Activated CD4-positive, alpha-beta T cell treated with anti-CD3 and anti-CD28 coated beads for 36 hours (primary cell): ENCODE results near the gene SARDH. TPM values are rescaled to one million over a fixed set of nuclear protein-coding genes. Genes with fewer than 3 reads are reported as not detected.
"Not testable (repeated sequence)": the region's sequence is repeated elsewhere in the genome, so short reads cannot be mapped to it uniquely, and the experiment has no call there.

Experiments used
- ATAC-seq: fragments of 200-7000 bp; cut with Tn5 transposase; one replicate; pipeline ENCODE4 v1.10.0; 2021; ENCODE audit warnings: mild to moderate bottlenecking, moderate library complexity
- CTCF ChIA-PET: fragments of 350-600 bp; sonication (Branson Sonifier 250); formaldehyde crosslinking; loops from one replicate; lab custom pipeline; 2021; ENCODE audit warnings: antibody characterized with exemption; lab: Charles Lee
- POLR2A ChIA-PET: fragments of 350-600 bp; sonication (Branson Sonifier 250); formaldehyde crosslinking; loops from one replicate; lab custom pipeline; 2021; ENCODE audit warnings: antibody characterized with exemption, inconsistent platforms; lab: Charles Lee
- DNase-seq: peaks from one replicate; pipeline ENCODE4 v3.0.0-alpha.2; 2020
- H3K27ac Mint-ChIP-seq: one replicate; pipeline ENCODE4 v1.8.0; 2021; ENCODE audit warnings: mixed read lengths
- H3K27me3 Mint-ChIP-seq: one replicate; pipeline ENCODE4 v1.8.0; 2021; ENCODE audit warnings: mixed read lengths
- H3K36me3 Mint-ChIP-seq: one replicate; pipeline ENCODE4 v1.8.0; 2021; ENCODE audit warnings: low read depth, mixed read lengths
- H3K4me1 Mint-ChIP-seq: one replicate; pipeline ENCODE4 v1.8.0; 2021; ENCODE audit warnings: mixed read lengths
- H3K4me3 Mint-ChIP-seq: one replicate; pipeline ENCODE4 v1.8.0; 2021; ENCODE audit warnings: mild to moderate bottlenecking, moderate library complexity, mixed read lengths
- H3K9me3 Mint-ChIP-seq: one replicate; pipeline ENCODE4 v1.8.0; 2021; ENCODE audit warnings: low read depth, mixed read lengths
- intact Hi-C, 2 experiments: fragments of 100-400 bp; cut with DNase I in 1 of 2; cut with micrococcal nuclease in 1 of 2; formaldehyde crosslinking; loops; one replicate each; pipeline versions ENCODE4 v1.14.2 to v1.15.1; 2022 to 2024; cut with DNase I, micrococcal nuclease
- total RNA-seq, 2 experiments: library from RNA; stranded (reverse); gene quantifications; one replicate each; pipeline ENCODE4 v1.2.3, GENCODE V29; 2021

SARDH gene
- total RNA-seq, 2 experiments from 2014 or later, result 7.8 to 8.2 TPM

DNA sequence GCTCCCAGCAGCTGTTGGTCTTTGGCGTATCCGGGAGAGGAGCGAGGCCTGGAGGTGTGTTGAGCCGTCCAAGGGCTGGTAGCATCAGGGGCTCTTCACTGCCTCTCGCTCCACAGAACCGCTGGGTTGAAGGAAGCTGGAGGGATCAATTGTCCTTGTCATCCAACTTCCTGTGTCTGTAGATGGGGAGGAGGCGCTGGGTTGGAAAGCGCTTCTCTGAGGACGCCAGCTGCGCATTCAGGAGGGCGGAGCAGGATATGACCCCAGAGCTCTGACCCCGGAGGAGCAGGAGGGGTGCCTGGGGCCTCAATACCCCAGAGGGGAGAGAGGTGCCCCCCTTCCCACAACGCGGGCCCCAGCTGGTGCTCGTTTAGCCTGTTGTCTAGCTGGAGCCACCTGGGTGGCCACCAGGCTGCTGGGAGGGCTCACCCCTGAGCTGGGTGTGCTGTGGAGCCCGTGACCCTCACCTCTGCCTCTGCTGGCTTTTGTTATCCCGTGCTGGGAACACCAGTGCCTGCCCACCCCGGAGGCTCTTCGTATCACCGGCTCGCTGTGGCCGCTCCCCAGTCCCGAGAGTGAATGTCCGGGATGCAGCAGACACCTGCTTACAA is 104.0 kb downstream of the SARDH start:
- no peaks in the 10 kb centered on the region for H3K4me1 Mint-ChIP-seq
- CTCF ChIA-PET, result interaction anchor here (0.6 kb wide), 1 partner anchor 126 kb away, joined by 3 read pairs; no protein-coding TSS in a partner anchor
- DNase-seq (no peak), ATAC-seq (no peak)
- intact Hi-C loops, result no loop called here
- H3K9me3 Mint-ChIP-seq, result no peaks in the 10 kb centered on the region
- H3K27me3 Mint-ChIP-seq, result no peaks in the 10 kb centered on the region
- no peaks in the 10 kb centered on the region for H3K36me3 Mint-ChIP-seq
- POLR2A ChIA-PET, result no interaction called here
- H3K4me3 Mint-ChIP-seq, result no peak overlapping the region
- H3K27ac Mint-ChIP-seq, result no peak overlapping the region

DNA sequence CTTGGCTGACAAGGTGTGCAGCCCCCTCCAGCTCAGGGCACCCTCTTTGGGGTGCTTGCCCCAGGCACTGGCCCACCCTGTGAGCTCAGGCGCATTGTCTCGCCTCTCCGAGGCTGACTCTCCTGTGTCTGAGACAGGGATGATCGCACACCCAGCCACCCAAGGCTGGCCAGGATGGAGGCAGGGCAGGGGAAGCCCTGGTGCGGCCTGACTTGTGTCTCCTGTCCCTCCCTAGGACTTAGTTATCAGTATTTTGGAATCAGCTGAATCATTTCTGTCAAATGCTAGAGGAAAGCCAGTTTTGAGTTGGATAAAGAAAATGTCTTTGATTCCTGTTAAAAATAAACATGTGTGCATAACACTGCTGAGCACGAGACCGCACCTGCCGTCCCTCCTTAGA is 104.5 kb downstream of the SARDH start:
- POLR2A ChIA-PET, result no interaction called here
- Mint-ChIP-seq H3K27ac (no peak overlapping the region), H3K4me1 (no peaks in the 10 kb centered on the region), H3K27me3 (no peaks in the 10 kb centered on the region), H3K36me3 (no peaks in the 10 kb centered on the region), H3K9me3 (no peaks in the 10 kb centered on the region), H3K4me3 (no peak overlapping the region)
- intact Hi-C loops, result no loop called here
- CTCF ChIA-PET, result interaction anchor here (0.6 kb wide), 1 partner anchor 126 kb away, joined by 3 read pairs; no protein-coding TSS in a partner anchor
- DNase-seq (no peak), ATAC-seq (no peak)

DNA sequence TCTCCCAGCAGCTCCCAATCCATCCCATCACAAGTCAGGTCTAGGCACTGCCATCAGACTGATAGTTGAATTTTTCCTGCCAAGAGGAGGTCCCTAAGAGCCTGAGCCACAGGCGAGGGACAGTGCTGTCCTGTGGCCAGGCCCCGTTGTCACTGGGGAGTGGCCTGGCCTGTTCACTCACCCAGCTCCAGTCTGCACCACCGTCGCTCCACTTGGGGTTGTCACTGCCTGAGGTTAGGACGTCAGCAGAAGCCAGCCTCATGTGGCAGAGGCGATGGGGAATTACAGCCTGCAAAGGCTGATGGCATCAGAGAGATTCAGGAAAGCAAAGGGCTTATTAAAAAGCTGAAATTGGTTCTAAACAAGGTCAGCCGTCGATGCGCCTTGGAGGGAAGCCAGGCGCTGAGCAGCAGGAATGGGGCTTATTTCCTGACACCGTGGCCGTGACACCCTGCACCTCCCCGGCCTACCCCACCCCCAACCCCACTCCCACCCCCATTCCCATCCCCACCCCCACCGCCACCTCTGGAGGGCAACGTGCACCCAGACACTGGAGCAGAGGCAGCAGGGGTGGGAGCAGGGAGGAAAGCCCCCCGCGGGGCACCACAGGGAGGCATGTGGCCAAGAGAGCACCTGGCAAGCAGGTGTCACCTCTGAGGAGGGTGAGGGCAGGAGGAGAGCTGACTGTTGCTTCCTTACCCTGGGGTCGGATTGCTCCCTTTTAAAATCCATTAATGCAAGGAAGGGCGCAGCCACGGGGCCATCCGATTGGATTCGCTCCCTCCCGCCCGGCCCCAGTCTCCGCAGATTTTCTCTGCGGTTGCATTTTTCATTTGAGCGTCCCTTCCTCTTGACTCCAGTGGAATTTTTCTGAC is 105.1 kb downstream of the SARDH start:
- no peak overlapping the region for H3K4me3 Mint-ChIP-seq
- DNase-seq (no peak), ATAC-seq (no peak)
- H3K4me1 Mint-ChIP-seq, result no peaks in the 10 kb centered on the region
- H3K27me3 Mint-ChIP-seq, result no peaks in the 10 kb centered on the region
- no peak overlapping the region for H3K27ac Mint-ChIP-seq
- no peaks in the 10 kb centered on the region for H3K36me3 Mint-ChIP-seq
- no peaks in the 10 kb centered on the region for H3K9me3 Mint-ChIP-seq
- intact Hi-C loops, result no loop called here
- POLR2A ChIA-PET, result no interaction called here
- CTCF ChIA-PET, result no interaction called here

DNA sequence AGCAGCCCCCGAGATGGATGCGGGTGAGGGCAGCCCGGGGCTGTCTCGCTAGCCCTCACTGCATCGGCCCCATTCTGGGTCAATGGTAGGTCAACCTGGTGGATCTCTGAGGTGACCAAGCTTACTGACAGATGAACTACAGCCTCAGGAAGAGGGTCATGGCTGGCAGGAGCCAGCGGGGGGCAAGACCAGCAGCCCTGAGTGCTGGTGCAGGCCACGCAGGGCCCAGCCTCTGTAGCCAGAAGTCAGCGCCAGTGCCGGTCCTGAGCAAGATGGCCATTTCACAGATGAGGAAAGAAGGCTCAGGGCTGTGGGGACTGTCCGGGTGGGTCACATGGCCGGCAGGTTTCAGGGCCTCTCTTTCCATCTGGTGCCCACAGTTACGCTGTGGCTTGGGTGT is 107.0 kb downstream of the SARDH start:
- intact Hi-C loops, result no loop called here
- ATAC-seq (no peak), DNase-seq (no peak)
- H3K36me3 Mint-ChIP-seq, result no peaks in the 10 kb centered on the region
- CTCF ChIA-PET, result interaction anchor here (0.6 kb wide), 1 partner anchor 11 kb away, joined by 3 read pairs; no protein-coding TSS in a partner anchor
- no peaks in the 10 kb centered on the region for H3K27me3 Mint-ChIP-seq
- H3K9me3 Mint-ChIP-seq, result peaks cover 7% of the 10 kb centered on the region
- no peaks in the 10 kb centered on the region for H3K4me1 Mint-ChIP-seq
- no peak overlapping the region for H3K4me3 Mint-ChIP-seq
- H3K27ac Mint-ChIP-seq, result no peak overlapping the region
- POLR2A ChIA-PET, result no interaction called here

DNA sequence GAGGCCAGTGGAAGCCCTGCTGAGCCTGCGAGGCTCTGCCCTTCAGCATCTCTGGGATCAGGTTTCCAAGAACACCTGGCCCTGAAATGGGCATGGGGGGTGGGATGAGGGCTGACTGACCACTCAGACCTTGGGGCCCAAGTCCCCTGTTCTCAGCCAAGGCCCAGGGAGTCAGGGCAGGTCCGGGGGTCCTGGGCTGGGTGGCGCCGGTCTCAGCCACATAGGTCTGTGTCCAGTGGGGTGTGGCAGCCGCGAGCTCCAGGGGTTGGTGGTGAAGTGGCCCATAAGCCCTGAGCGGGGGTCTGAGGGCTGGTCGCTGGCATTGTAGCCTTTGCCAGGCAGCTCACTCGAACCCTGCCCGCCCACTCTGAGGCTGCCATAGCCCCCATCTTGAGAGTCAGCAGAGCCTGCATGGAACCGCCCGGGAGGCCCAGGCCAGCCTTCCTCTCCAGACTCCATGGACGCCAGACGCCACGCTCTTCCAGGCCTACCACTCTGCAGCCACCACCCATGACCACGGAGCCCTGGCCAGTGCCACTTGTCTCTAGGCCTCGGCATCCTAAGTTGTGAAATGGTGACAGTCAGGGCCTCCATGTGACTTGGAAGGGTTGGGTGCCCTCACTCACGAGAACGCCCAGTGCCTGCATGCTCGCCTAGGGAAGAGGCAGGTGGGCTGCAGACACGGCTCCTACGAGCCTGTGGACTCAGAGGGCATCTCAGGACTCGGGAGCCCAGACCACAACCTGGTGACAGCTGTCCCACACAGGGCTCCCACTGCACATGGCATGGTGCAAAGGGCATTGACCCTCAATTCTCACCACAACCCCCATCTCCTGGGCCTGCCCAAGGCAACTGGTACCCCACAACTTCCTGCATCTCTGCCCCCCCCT is 108.7 kb downstream of the SARDH start:
- Mint-ChIP-seq H3K4me1 (no peaks in the 10 kb centered on the region), H3K4me3 (no peak overlapping the region), H3K9me3 (peaks cover 8% of the 10 kb centered on the region), H3K36me3 (no peaks in the 10 kb centered on the region), H3K27me3 (no peaks in the 10 kb centered on the region), H3K27ac (no peak overlapping the region)
- ATAC-seq, result no peak
- CTCF ChIA-PET, result interaction anchor here (0.9 kb wide), 1 partner anchor 365 kb away, joined by 3 read pairs; no protein-coding TSS in a partner anchor
- intact Hi-C loops, result no loop called here
- POLR2A ChIA-PET, result no interaction called here
- no peak for DNase-seq

DNA sequence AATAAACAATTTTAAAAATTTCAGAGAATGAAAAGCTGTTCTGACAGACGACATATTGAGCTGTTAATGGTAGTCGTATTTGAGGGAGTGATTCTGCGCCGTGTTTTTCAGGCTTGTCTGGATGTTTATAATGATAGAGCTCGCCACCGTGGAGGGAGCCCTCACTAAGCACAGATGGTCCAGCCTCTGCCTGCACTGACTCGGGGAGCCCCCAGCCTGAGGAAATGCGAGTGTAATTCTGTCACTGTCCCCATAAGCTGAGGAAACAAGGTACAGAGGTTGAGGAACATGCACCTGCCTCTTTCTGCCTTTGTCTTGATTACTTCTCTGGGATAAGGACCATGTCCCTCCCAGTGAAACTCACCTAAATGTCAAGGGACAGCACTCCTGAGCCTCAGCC is 109.4 kb downstream of the SARDH start:
- H3K4me3 Mint-ChIP-seq, result no peak overlapping the region

DNA sequence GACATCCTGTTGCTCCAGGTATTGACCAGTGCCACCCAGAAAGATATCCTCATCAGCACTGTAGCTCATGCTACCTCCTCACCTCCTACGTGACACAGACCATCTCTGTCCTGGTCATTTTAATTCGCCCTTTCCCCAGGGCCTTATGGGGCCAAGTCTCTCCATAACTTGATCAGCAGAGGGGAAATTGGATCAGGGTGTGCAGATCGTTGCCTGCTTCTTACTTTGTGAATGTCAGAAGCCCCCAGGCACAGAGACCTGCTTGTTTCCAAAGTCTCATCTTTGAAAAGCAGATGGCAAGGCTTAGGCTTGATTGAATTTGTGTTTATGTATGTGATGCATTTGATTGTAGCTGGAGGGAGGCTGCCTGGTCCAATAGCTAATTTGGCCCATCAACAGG is 110.8 kb downstream of the SARDH start:
- intact Hi-C loops, result no loop called here
- Mint-ChIP-seq H3K36me3 (no peaks in the 10 kb centered on the region), H3K27ac (no peak overlapping the region), H3K4me3 (no peak overlapping the region), H3K9me3 (peaks cover 8% of the 10 kb centered on the region), H3K4me1 (peaks cover 3% of the 10 kb centered on the region), H3K27me3 (no peaks in the 10 kb centered on the region)
- ChIA-PET CTCF (no interaction called here), POLR2A (no interaction called here)
- ATAC-seq, result no peak
- no peak for DNase-seq

More for the DNA sequence above, 109.4 kb downstream of the SARDH start:
- CTCF ChIA-PET, result interaction anchor here (0.6 to 0.9 kb wide), 2 partner anchors 365 to 616 kb away, joined by 3 read pairs; no protein-coding TSS in a partner anchor
- H3K4me1 Mint-ChIP-seq, result no peaks in the 10 kb centered on the region
- no peak overlapping the region for H3K27ac Mint-ChIP-seq
- DNase-seq, result no peak
- no peaks in the 10 kb centered on the region for H3K27me3 Mint-ChIP-seq
- no peaks in the 10 kb centered on the region for H3K36me3 Mint-ChIP-seq
- POLR2A ChIA-PET, result no interaction called here
- H3K9me3 Mint-ChIP-seq, result peaks cover 8% of the 10 kb centered on the region
- no peak for ATAC-seq
- intact Hi-C loops, result no loop called here

DNA sequence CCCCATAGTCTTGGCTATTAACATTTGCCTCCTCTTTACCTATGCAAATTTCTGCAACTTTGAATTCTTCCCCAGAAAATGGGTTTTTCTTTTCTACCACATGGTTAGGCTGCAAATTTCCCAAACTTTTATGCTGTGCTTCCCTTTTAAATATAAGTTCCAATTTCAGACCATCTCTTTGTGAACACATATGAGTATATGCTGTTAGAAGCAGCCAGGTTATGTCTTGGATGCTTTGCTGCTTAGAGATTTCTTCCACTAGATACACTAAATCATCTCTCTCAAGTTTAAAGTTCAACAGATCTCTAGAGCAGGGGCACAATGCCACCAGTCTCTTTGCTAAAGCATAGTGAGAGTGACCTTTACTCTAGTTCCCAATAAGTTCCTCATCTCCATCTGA is 112.1 kb downstream of the SARDH start:
- DNase-seq, ATAC-seq, H3K4me3 Mint-ChIP-seq, H3K36me3 Mint-ChIP-seq, H3K27me3 Mint-ChIP-seq, H3K27ac Mint-ChIP-seq, H3K9me3 Mint-ChIP-seq, POLR2A ChIA-PET, CTCF ChIA-PET, intact Hi-C loops: not testable (repeated sequence)
- peaks cover 16% of the 10 kb centered on the region for H3K4me1 Mint-ChIP-seq

DNA sequence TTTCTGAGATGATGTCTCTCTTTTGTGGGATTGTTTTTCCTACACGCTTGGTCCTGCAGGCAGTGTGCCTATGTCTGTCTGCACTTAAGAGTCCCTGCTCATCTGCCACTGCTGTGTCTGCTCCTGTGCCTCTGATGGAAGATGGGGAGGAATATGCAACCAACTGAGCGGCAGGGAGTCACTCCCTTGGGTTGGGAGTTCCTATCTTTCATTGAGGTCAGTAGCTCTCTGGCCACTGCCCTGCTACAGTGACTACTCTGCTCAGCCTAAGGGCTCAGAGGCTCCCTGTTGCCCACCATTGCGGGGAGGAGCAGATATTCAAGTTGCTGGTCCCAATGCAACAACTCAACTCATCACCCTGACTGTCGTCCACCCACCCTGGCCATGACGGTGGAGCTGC is 115.6 kb downstream of the SARDH start:
- intact Hi-C loops, result no loop called here
- ATAC-seq, result no peak

DNA sequence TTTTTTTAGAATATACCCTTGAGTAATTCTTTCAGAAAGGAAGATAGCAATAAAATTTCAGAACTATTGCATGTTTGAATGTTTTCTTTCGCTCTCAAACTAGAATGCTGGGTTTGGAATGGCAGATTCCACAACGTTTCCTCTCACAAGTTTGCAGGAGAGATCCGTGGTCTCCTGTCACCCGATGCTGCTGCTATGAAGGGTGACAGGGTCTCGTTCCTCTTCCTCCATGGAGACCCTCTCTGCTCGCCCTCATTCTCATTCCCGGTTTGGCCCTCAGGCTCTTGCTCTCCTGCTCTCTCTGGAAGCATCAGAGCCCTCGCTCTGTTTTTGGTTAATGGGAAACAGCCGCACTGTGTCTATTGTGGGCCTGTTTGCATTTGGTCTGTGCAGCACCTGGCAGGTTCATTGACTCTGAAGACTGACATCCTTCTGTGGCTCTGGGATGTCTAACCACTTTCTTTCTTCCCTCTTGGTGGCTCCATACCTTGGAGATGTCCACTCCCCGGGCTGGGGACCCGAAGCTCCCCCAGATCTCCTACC is 116.4 kb downstream of the SARDH start:
- peaks cover 7% of the 10 kb centered on the region for H3K9me3 Mint-ChIP-seq
- ATAC-seq, result no peak
- no peaks in the 10 kb centered on the region for H3K36me3 Mint-ChIP-seq
- no peak overlapping the region for H3K27ac Mint-ChIP-seq
- H3K4me1 Mint-ChIP-seq, result peaks cover 33% of the 10 kb centered on the region
- intact Hi-C loops, result no loop called here
- POLR2A ChIA-PET, result no interaction called here
- no peak overlapping the region for H3K4me3 Mint-ChIP-seq
- CTCF ChIA-PET, result no interaction called here
- no peak for DNase-seq
- no peaks in the 10 kb centered on the region for H3K27me3 Mint-ChIP-seq

More for the DNA sequence above, 115.6 kb downstream of the SARDH start:
- H3K4me3 Mint-ChIP-seq, result no peak overlapping the region
- H3K9me3 Mint-ChIP-seq, result peaks cover 8% of the 10 kb centered on the region
- ChIA-PET CTCF (interaction anchor here (0.6 kb wide), 1 partner anchor 12 kb away, joined by 3 read pairs; no protein-coding TSS in a partner anchor), POLR2A (no interaction called here)
- no peaks in the 10 kb centered on the region for H3K27me3 Mint-ChIP-seq
- no peak overlapping the region for H3K27ac Mint-ChIP-seq
- DNase-seq, result no peak
- H3K36me3 Mint-ChIP-seq, result no peaks in the 10 kb centered on the region
- peaks cover 33% of the 10 kb centered on the region for H3K4me1 Mint-ChIP-seq

DNA sequence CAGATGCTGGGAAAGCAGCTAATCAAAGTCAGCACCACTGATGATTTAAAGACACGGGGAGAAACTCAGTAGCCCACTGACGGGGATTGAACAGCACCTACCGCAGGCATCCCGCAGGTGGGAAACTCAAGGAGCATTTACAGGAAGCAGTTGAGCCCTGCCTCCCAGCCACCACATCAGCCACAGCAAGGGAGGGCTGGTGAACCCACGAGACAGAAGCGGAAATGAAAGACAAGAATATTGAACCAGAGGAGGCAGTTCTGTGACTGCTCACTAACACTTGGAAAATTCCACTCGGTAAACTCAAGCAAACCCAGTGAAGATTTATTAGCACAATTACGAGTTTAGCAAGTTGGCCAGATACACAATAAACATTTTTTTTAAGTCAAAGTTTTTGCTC is 118.4 kb downstream of the SARDH start:
- POLR2A ChIA-PET, result no interaction called here
- H3K9me3 Mint-ChIP-seq, result no peaks in the 10 kb centered on the region
- DNase-seq (peak; percentile 73), ATAC-seq (peak; percentile 84)
- H3K36me3 Mint-ChIP-seq, result no peaks in the 10 kb centered on the region
- intact Hi-C loops, result no loop called here
- no peaks in the 10 kb centered on the region for H3K27me3 Mint-ChIP-seq
- CTCF ChIA-PET, result interaction anchor here (0.7 kb wide), 1 partner anchor 123 kb away, joined by 3 read pairs; no protein-coding TSS in a partner anchor
- peaks cover 33% of the 10 kb centered on the region for H3K4me1 Mint-ChIP-seq
- H3K27ac Mint-ChIP-seq, result peak overlapping the region; percentile 70
- no peak overlapping the region for H3K4me3 Mint-ChIP-seq
